HEK293 (cell line): ENCODE data around the gene CZIB.
A peak's percentile ranks its signal among the peaks of the same experiment; 100 is the strongest.

Experiments
- CTCF ChIA-PET: fragments of 350-600 bp; formaldehyde crosslinking; extraction: SDS; loops from one replicate; lab custom pipeline; 2021; ENCODE audit warnings: antibody characterized with exemption; lab: Yijun Ruan, JAX
- POLR2A ChIA-PET: fragments of 300-600 bp; formaldehyde crosslinking; extraction: SDS; loops from one replicate; lab custom pipeline; 2020; ENCODE audit warnings: antibody characterized with exemption, inconsistent platforms; lab: Yijun Ruan, JAX
- H3K27ac ChIP-seq: fragments of 200-500 bp; sonication (Bioruptor generic); 2 replicates; pipeline ENCODE4 v1.5.1; 2014; ENCODE audit warnings: low read depth, low read length, control low read depth, inconsistent platforms; ENCODE audit errors: extremely low read depth
- H3K36me3 ChIP-seq, 2 experiments: fragments of 200-500 bp in 1 of 2; sonication (Bioruptor generic) in 1 of 2; 1 replicate in 1 of 2; 2 replicates in 1 of 2; pipeline ENCODE4 v1.5.1; 2014 to 2017; ENCODE audit warnings: inconsistent platforms in 2 of 2, low read length in 2 of 2; ENCODE audit not compliant: control insufficient read depth in 2 of 2, insufficient read depth in 1 of 2
- H3K4me1 ChIP-seq: fragments of 200-500 bp; sonication (Bioruptor generic); 2 replicates; pipeline ENCODE4 v1.5.1; 2014; ENCODE audit warnings: mild to moderate bottlenecking, low read length, inconsistent platforms; ENCODE audit not compliant: control insufficient read depth, insufficient read depth
- H3K4me3 ChIP-seq: 2 replicates; pipeline ENCODE4 v1.5.1; 2011; ENCODE audit warnings: low read depth, mild to moderate bottlenecking, control low read depth, low read length, moderate library complexity
- H3K9me3 ChIP-seq: fragments of 200-500 bp; sonication (Bioruptor generic); 2 replicates; pipeline ENCODE4 v1.5.1; 2014; ENCODE audit warnings: low read depth, low read length, inconsistent platforms; ENCODE audit not compliant: control insufficient read depth, insufficient read depth
- AEBP2 ChIP-seq: fragments of 450-650 bp; formaldehyde crosslinking; IDR thresholded peaks from 2 replicates; pipeline ENCODE4 v1.5.1; 2016; ENCODE audit warnings: missing biosample characterization, missing genetic modification characterization, borderline replicate concordance
- ATF2 ChIP-seq: fragments of 450-650 bp; formaldehyde crosslinking; IDR thresholded peaks from 2 replicates; pipeline ENCODE4 v1.5.1; 2016; ENCODE audit warnings: missing biosample characterization, missing genetic modification characterization, low read depth
- BCL11A ChIP-seq: fragments of 450-650 bp; formaldehyde crosslinking; IDR thresholded peaks from 2 replicates; pipeline ENCODE4 v1.5.1; 2016; ENCODE audit warnings: low read depth, missing biosample characterization, missing genetic modification characterization
- KLF10 ChIP-seq: fragments of 450-650 bp; IDR thresholded peaks from 2 replicates; pipeline ENCODE4 v1.5.1; 2018; ENCODE audit warnings: missing biosample characterization, mild to moderate bottlenecking, missing genetic modification characterization
- PATZ1 ChIP-seq: fragments of 450-650 bp; formaldehyde crosslinking; IDR thresholded peaks from 2 replicates; pipeline ENCODE4 v1.5.1; 2016; ENCODE audit warnings: missing biosample characterization, missing genetic modification characterization
- SALL2 ChIP-seq: fragments of 450-650 bp; formaldehyde crosslinking; IDR thresholded peaks from 2 replicates; pipeline ENCODE4 v1.5.0; 2017; ENCODE audit warnings: missing biosample characterization, mild to moderate bottlenecking, missing genetic modification characterization, borderline replicate concordance
- YY1 ChIP-seq: fragments of 450-650 bp; formaldehyde crosslinking; IDR thresholded peaks from 2 replicates; pipeline ENCODE4 v1.5.1; 2018; ENCODE audit warnings: missing biosample characterization, missing genetic modification characterization
- ZBTB20 ChIP-seq: fragments of 450-650 bp; formaldehyde crosslinking; IDR thresholded peaks from 2 replicates; pipeline ENCODE4 v1.5.1; 2016; ENCODE audit warnings: missing biosample characterization, missing genetic modification characterization
- ZBTB21 ChIP-seq: fragments of 450-650 bp; formaldehyde crosslinking; IDR thresholded peaks from 2 replicates; pipeline ENCODE4 v1.5.1; 2017; ENCODE audit warnings: missing biosample characterization, missing genetic modification characterization
- ZBTB26 ChIP-seq: fragments of 450-650 bp; formaldehyde crosslinking; optimal IDR thresholded peaks from 2 replicates; pipeline ENCODE3; 2016; ENCODE audit warnings: missing biosample characterization, mild to moderate bottlenecking, missing genetic modification characterization
- ZBTB49 ChIP-seq: fragments of 450-650 bp; formaldehyde crosslinking; IDR thresholded peaks from 2 replicates; pipeline ENCODE4 v1.5.1; 2016; ENCODE audit warnings: missing biosample characterization, missing genetic modification characterization, low read depth
- ZBTB7A ChIP-seq: fragments of 450-650 bp; formaldehyde crosslinking; IDR thresholded peaks from 2 replicates; pipeline ENCODE4 v1.5.1; 2016; ENCODE audit warnings: low read depth, missing biosample characterization, missing genetic modification characterization
- ZNF155 ChIP-seq: fragments of 450-650 bp; formaldehyde crosslinking; IDR thresholded peaks from 2 replicates; pipeline ENCODE4 v1.5.1; 2016; ENCODE audit warnings: missing biosample characterization, missing genetic modification characterization
- ZNF266 ChIP-seq: fragments of 450-650 bp; formaldehyde crosslinking; IDR thresholded peaks from 2 replicates; pipeline ENCODE4 v1.5.1; 2016; ENCODE audit warnings: missing biosample characterization, missing genetic modification characterization, low read depth
- ZNF362 ChIP-seq: fragments of 450-650 bp; formaldehyde crosslinking; IDR thresholded peaks from 2 replicates; pipeline ENCODE4 v1.5.1; 2016; ENCODE audit warnings: missing biosample characterization, missing genetic modification characterization
- ZNF37A ChIP-seq: fragments of 450-650 bp; IDR thresholded peaks from 2 replicates; pipeline ENCODE4 v1.5.1; 2018; ENCODE audit warnings: missing biosample characterization, missing genetic modification characterization
- ZNF423 ChIP-seq: fragments of 450-650 bp; formaldehyde crosslinking; IDR thresholded peaks from 2 replicates; pipeline ENCODE4 v1.5.1; 2016; ENCODE audit warnings: missing biosample characterization, missing genetic modification characterization
- ZNF473 ChIP-seq: fragments of 450-650 bp; formaldehyde crosslinking; IDR thresholded peaks from 2 replicates; pipeline ENCODE4 v1.5.1; 2017; ENCODE audit warnings: missing biosample characterization, missing genetic modification characterization
- ZNF529 ChIP-seq: fragments of 450-650 bp; formaldehyde crosslinking; IDR thresholded peaks from 2 replicates; pipeline ENCODE4 v1.5.1; 2017; ENCODE audit warnings: missing genetic modification characterization, missing biosample characterization; ENCODE audit not compliant: insufficient replicate concordance
- ZNF530 ChIP-seq: fragments of 450-650 bp; formaldehyde crosslinking; IDR thresholded peaks from 2 replicates; pipeline ENCODE4 v1.5.1; 2016; ENCODE audit warnings: low read depth, missing biosample characterization, missing genetic modification characterization
- ZNF654 ChIP-seq: fragments of 450-650 bp; formaldehyde crosslinking; IDR thresholded peaks from 2 replicates; pipeline ENCODE4 v1.5.1; 2016; ENCODE audit warnings: low read depth, missing biosample characterization, missing genetic modification characterization
- ZNF677 ChIP-seq: fragments of 450-650 bp; IDR thresholded peaks from 2 replicates; pipeline ENCODE4 v1.5.0; 2018; ENCODE audit warnings: missing biosample characterization, mild to moderate bottlenecking, missing genetic modification characterization, moderate library complexity
- ZSCAN18 ChIP-seq: fragments of 450-650 bp; formaldehyde crosslinking; IDR thresholded peaks from 2 replicates; pipeline ENCODE4 v1.5.1; 2016; ENCODE audit warnings: missing biosample characterization, missing genetic modification characterization

CZIB gene

GRCh38 chr1:53219711-53220110 lies 723 bp downstream of the CZIB start:
- no peaks in the 10 kb centered on the region for H3K4me1 ChIP-seq
- TF ChIP-seq KLF10 (tag by site-specific recombination) (no peak), ZNF155 (tag by site-specific recombination) (no peak), ZSCAN18 (tag by site-specific recombination) (no peak), SALL2 (tag by site-specific recombination) (no peak), ZBTB21 (tag by site-specific recombination) (no peak), AEBP2 (tag by site-specific recombination) (no peak), ZNF37A (tag by site-specific recombination) (no peak), ZNF423 (tag by site-specific recombination) (no peak), ZBTB20 (tag by site-specific recombination) (no peak), YY1 (tag by site-specific recombination) (no peak), ZBTB49 (no peak), ATF2 (no peak), ZNF266 (tag by site-specific recombination) (no peak)
- TF ChIP-seq, all 188 proteins: peak for 0
- Histone ChIP-seq H3K36me3 (peaks cover 0 to 42% of the 10 kb centered on the region in 2 experiments), H3K9me3 (no peaks in the 10 kb centered on the region), H3K27ac (peak overlapping the region; percentile 74; the same call in 1 of the 2 replicates), H3K4me3 (peak overlapping the region; percentile 75)
- CTCF ChIA-PET, result interaction anchor here (0.6 kb wide), 1 partner anchor 232 kb away, joined by 3 read pairs; no protein-coding TSS in a partner anchor
- POLR2A ChIA-PET, result interaction anchor here (0.9 to 1.5 kb wide), 2 partner anchors 11 to 18 kb away, joined by 4 to 6 read pairs; partner anchors contain the start of gene MAGOH

- peaks cover 0 to 57% of the 10 kb centered on the region in 2 experiments for H3K36me3 ChIP-seq
- POLR2A ChIA-PET, result no interaction called here
- no peaks in the 10 kb centered on the region for H3K4me1 ChIP-seq
- CTCF ChIA-PET, result no interaction called here
- no peak overlapping the region for H3K27ac ChIP-seq
- no peaks in the 10 kb centered on the region for H3K9me3 ChIP-seq
- no peak overlapping the region for H3K4me3 ChIP-seq
- TF ChIP-seq ZBTB26 (tag by site-specific recombination), result no peak
- TF ChIP-seq ZNF362 (tag by site-specific recombination), result no peak
- no peak for TF ChIP-seq ZBTB21 (tag by site-specific recombination)
- no peak for TF ChIP-seq ZNF529 (tag by site-specific recombination)
- TF ChIP-seq ZNF530 (tag by site-specific recombination), result no peak
- TF ChIP-seq PATZ1, result no peak
- no peak for TF ChIP-seq BCL11A (tag by site-specific recombination)
- no peak for TF ChIP-seq ZNF654 (tag by site-specific recombination)
- no peak for TF ChIP-seq ZBTB7A (tag by site-specific recombination)
- no peak for TF ChIP-seq ZNF155 (tag by site-specific recombination)
- TF ChIP-seq ZNF677, result no peak
- no peak for TF ChIP-seq ZNF473
These were observed 2.2 kb downstream of the CZIB start for GRCh38 chr1:53218201-53218600.
